Measurements from ENCODE around the gene PALD1.

DNA sequence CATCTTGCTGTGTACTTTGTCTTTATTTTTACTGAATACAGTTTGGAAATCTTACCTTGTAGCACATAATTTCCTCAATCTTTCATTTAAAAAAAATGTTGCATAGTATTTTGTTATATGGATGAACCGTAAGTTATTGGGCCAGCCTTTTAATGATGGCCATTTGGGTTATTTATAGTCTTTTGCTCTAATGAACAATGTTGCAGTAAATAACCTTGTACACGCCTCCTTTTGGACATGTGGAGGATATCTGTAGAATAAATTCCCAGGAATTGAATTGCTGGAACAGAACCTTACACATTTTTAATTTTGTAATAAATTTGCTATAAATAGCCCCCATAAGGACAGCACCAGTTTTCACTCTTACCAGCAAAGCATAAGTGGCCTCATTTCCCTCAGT lies 136.6 kb downstream of the PALD1 start:
- TF ChIP-seq POLR2A (IDR thresholded peaks at IDR 0.05): no peak
- TF ChIP-seq, protein P1, sequence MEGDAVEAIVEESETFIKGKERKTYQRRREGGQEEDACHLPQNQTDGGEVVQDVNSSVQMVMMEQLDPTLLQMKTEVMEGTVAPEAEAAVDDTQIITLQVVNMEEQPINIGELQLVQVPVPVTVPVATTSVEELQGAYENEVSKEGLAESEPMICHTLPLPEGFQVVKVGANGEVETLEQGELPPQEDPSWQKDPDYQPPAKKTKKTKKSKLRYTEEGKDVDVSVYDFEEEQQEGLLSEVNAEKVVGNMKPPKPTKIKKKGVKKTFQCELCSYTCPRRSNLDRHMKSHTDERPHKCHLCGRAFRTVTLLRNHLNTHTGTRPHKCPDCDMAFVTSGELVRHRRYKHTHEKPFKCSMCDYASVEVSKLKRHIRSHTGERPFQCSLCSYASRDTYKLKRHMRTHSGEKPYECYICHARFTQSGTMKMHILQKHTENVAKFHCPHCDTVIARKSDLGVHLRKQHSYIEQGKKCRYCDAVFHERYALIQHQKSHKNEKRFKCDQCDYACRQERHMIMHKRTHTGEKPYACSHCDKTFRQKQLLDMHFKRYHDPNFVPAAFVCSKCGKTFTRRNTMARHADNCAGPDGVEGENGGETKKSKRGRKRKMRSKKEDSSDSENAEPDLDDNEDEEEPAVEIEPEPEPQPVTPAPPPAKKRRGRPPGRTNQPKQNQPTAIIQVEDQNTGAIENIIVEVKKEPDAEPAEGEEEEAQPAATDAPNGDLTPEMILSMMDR (IDR thresholded peaks at IDR 0.05): no peak

Data from upper lobe of left lung (tissue), 4 donors.